Naive thymus-derived CD8-positive, alpha-beta T cell (primary cell): ENCODE data around the gene WSCD2. TPM values are rescaled to one million over a fixed set of nuclear protein-coding genes. Genes with fewer than 3 reads are reported as not detected.
A peak's percentile ranks its signal among the peaks of the same experiment; 100 is the strongest.

Source experiments
- ATAC-seq, 2 donors: fragments of 150-1000 bp; cut with Tn5 transposase in 1 of 2; sonication (Bioruptor Pico), chemical (Tn5 transposase) in 1 of 2; 1 replicate in 1 of 2; 2 replicates in 1 of 2; pipeline ENCODE4 v1.10.0; 2021; ENCODE audit warnings: mild to moderate bottlenecking in 2 of 2, moderate library complexity in 2 of 2
- POLR2A ChIA-PET: fragments of 350-600 bp; sonication (Branson Sonifier 250); formaldehyde crosslinking; loops from one replicate; lab custom pipeline; 2021; ENCODE audit warnings: antibody characterized with exemption; lab: Charles Lee
- DNase-seq, 10 donors: peaks; one replicate each; pipeline versions ENCODE4 v3.0.0 to v3.0.0-alpha.2; 2020 to 2022
- H3K27ac Mint-ChIP-seq, 10 donors: one replicate each; pipeline ENCODE4 v1.8.0; 2020 to 2022; ENCODE audit warnings: mild to moderate bottlenecking in 10 of 10, mixed read lengths in 10 of 10, moderate library complexity in 4 of 10, inconsistent platforms in 1 of 10
- H3K27me3 Mint-ChIP-seq, 5 donors: one replicate each; pipeline ENCODE4 v1.8.0; 2021 to 2022; ENCODE audit warnings: mixed read lengths in 5 of 5
- H3K36me3 Mint-ChIP-seq, 3 donors: one replicate each; pipeline ENCODE4 v1.8.0; 2020 to 2022; ENCODE audit warnings: mixed read lengths in 3 of 3, mild to moderate bottlenecking in 2 of 3, inconsistent platforms in 1 of 3
- H3K4me1 Mint-ChIP-seq, 4 donors: one replicate each; pipeline ENCODE4 v1.8.0; 2021 to 2022; ENCODE audit warnings: mixed read lengths in 4 of 4
- H3K4me3 Mint-ChIP-seq, 10 donors: one replicate each; pipeline ENCODE4 v1.8.0; 2020 to 2022; ENCODE audit warnings: mild to moderate bottlenecking in 10 of 10, mixed read lengths in 10 of 10, moderate library complexity in 6 of 10, inconsistent platforms in 1 of 10
- H3K9me3 Mint-ChIP-seq, 9 donors: one replicate each; pipeline ENCODE4 v1.8.0; 2020 to 2022; ENCODE audit warnings: mixed read lengths in 9 of 9, mild to moderate bottlenecking in 3 of 9, inconsistent platforms in 1 of 9, moderate library complexity in 1 of 9
- polyA plus RNA-seq, 3 donors: library from polyadenylated mRNA; unstranded; fragments of 300-500 nt; fragmentation: Illumina TruSeq; gene quantifications; one replicate each; pipeline ENCODE4 v1.2.3, GENCODE V29; 2021
- total RNA-seq, 8 experiments: library from RNA in 2 of 8; stranded (reverse) in 2 of 8; gene quantifications; one replicate each; pipeline ENCODE4 v1.2.3 and lab custom pipeline; 2021 to 2026

WSCD2 gene
- total and polyA plus RNA-seq, 5 experiments from 2014 or later = not detected

- Mint-ChIP-seq H3K4me1 (peaks cover 0 to 3% (median 1%) of the 10 kb centered on the region in 4 donors), H3K4me3 (no peak overlapping the region), H3K27ac (no peak overlapping the region), H3K9me3 (peaks cover 2 to 32% (median 10%) of the 10 kb centered on the region in 9 donors), H3K27me3 (peaks cover 12 to 41% (median 32%) of the 10 kb centered on the region in 5 donors), H3K36me3 (peaks cover 0 to 5% (median 3%) of the 10 kb centered on the region in 3 donors)
- no peak for DNase-seq
- POLR2A ChIA-PET = no interaction called here
- ATAC-seq = no peak
These were observed 7.2 kb upstream of the WSCD2 start for GRCh38 chr12:108121728-108122471.

DNA sequence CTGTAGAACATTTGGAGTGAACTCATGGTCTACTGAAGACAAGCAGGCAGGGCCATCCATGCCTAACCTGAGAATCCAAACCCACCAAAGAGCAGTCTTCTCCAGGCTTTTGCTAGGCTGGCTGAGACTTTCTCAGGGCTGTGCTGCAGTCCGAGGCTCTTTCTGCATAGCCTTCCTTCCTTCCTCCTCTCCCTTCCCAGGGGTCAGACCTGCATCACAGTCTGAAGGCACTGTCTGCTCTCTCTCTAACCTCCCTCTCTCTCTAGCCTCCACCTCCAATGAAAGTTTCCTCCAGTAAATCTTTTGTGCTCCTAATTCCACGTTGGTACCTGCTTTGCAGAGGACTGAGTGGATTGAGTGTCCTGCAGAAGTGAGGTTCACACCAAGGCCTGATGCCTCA, 6.4 kb upstream of the WSCD2 start:
- Mint-ChIP-seq H3K4me1 (peaks cover 0 to 3% (median 1%) of the 10 kb centered on the region in 4 donors), H3K27ac (no peak overlapping the region), H3K36me3 (peaks cover 0 to 5% (median 3%) of the 10 kb centered on the region in 3 donors), H3K27me3 (peaks cover 19 to 49% (median 38%) of the 10 kb centered on the region in 5 donors), H3K9me3 (peaks cover 2 to 36% (median 12%) of the 10 kb centered on the region in 9 donors), H3K4me3 (peak overlapping the region in 1 of 10 donors; percentile 16)
- DNase-seq = no peak
- POLR2A ChIA-PET = no interaction called here
- no peak for ATAC-seq

- Mint-ChIP-seq H3K27me3 (peaks cover 26 to 56% (median 38%) of the 10 kb centered on the region in 5 donors), H3K4me1 (peaks cover 0 to 4% (median 1%) of the 10 kb centered on the region in 4 donors), H3K9me3 (peaks cover 2 to 38% (median 12%) of the 10 kb centered on the region in 9 donors), H3K27ac (no peak overlapping the region), H3K4me3 (no peak overlapping the region), H3K36me3 (peaks cover 0 to 5% (median 3%) of the 10 kb centered on the region in 3 donors)
- POLR2A ChIA-PET = no interaction called here
- DNase-seq (no peak), ATAC-seq (no peak)
These were observed 5.7 kb upstream of the WSCD2 start for GRCh38 chr12:108123402-108123801.

- peaks cover 2 to 38% (median 12%) of the 10 kb centered on the region in 9 donors for H3K9me3 Mint-ChIP-seq
- POLR2A ChIA-PET = no interaction called here
- no peak for DNase-seq
- ATAC-seq = no peak
- peaks cover 0 to 5% (median 2%) of the 10 kb centered on the region in 4 donors for H3K4me1 Mint-ChIP-seq
- no peak overlapping the region for H3K27ac Mint-ChIP-seq
- H3K4me3 Mint-ChIP-seq = no peak overlapping the region
- H3K36me3 Mint-ChIP-seq = peaks cover 0 to 5% (median 3%) of the 10 kb centered on the region in 3 donors
- peaks cover 28 to 51% (median 43%) of the 10 kb centered on the region in 5 donors for H3K27me3 Mint-ChIP-seq
These were observed 4.0 kb upstream of the WSCD2 start for GRCh38 chr12:108125073-108125472.

GRCh38 chr12:108126212-108126611, 2.9 kb upstream of the WSCD2 start:
- H3K4me1 Mint-ChIP-seq = peaks cover 0 to 6% (median 3%) of the 10 kb centered on the region in 4 donors
- DNase-seq (no peak), ATAC-seq (no peak)
- POLR2A ChIA-PET = no interaction called here
- H3K27ac Mint-ChIP-seq = no peak overlapping the region
- peaks cover 0 to 3% (median 0%) of the 10 kb centered on the region in 3 donors for H3K36me3 Mint-ChIP-seq
- H3K4me3 Mint-ChIP-seq = no peak overlapping the region
- peaks cover 24 to 51% (median 43%) of the 10 kb centered on the region in 5 donors for H3K27me3 Mint-ChIP-seq
- H3K9me3 Mint-ChIP-seq = peaks cover 2 to 33% (median 9%) of the 10 kb centered on the region in 9 donors

DNA sequence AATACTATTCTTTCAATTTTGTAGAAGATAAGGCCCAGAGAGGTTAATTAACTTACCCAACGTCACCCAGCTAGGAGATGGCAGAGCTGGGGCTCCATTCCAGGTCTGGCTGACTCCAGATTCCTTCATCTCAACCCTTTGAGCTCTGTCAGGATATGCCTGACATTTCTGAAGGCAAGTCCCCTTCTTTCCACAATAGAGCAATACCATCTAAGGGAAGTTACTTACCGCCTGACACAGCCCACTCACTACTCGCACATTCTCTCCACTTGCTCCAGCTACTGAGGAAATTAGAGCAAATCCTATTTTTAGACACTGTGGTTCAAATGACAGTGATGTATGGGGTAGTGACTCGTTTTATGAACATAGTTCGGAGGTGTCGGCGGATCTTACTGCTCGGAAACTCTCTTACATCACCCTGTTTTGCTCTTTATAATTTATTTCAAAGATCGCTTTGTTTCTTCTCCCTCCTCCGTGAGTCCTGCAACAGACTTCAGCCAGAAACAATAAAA, 2.0 kb upstream of the WSCD2 start:
- Mint-ChIP-seq H3K27ac (no peak overlapping the region), H3K27me3 (peaks cover 27 to 58% (median 48%) of the 10 kb centered on the region in 5 donors), H3K4me3 (no peak overlapping the region), H3K36me3 (peaks cover 0 to 3% (median 0%) of the 10 kb centered on the region in 3 donors), H3K4me1 (peaks cover 0 to 6% (median 3%) of the 10 kb centered on the region in 4 donors), H3K9me3 (peaks cover 2 to 29% (median 9%) of the 10 kb centered on the region in 9 donors)
- ATAC-seq (no peak), DNase-seq (no peak)
- POLR2A ChIA-PET = no interaction called here

GRCh38 chr12:108127654-108128053, 1.4 kb upstream of the WSCD2 start:
- no peak for DNase-seq
- Mint-ChIP-seq H3K4me1 (peaks cover 0 to 6% (median 3%) of the 10 kb centered on the region in 4 donors), H3K9me3 (peaks cover 2 to 23% (median 6%) of the 10 kb centered on the region in 9 donors), H3K36me3 (peaks cover 0 to 3% (median 0%) of the 10 kb centered on the region in 3 donors), H3K4me3 (peak overlapping the region in 2 of 10 donors; percentile 3 to 6), H3K27ac (no peak overlapping the region), H3K27me3 (peaks cover 30 to 64% (median 52%) of the 10 kb centered on the region in 5 donors)
- no peak for ATAC-seq
- POLR2A ChIA-PET = no interaction called here

DNA sequence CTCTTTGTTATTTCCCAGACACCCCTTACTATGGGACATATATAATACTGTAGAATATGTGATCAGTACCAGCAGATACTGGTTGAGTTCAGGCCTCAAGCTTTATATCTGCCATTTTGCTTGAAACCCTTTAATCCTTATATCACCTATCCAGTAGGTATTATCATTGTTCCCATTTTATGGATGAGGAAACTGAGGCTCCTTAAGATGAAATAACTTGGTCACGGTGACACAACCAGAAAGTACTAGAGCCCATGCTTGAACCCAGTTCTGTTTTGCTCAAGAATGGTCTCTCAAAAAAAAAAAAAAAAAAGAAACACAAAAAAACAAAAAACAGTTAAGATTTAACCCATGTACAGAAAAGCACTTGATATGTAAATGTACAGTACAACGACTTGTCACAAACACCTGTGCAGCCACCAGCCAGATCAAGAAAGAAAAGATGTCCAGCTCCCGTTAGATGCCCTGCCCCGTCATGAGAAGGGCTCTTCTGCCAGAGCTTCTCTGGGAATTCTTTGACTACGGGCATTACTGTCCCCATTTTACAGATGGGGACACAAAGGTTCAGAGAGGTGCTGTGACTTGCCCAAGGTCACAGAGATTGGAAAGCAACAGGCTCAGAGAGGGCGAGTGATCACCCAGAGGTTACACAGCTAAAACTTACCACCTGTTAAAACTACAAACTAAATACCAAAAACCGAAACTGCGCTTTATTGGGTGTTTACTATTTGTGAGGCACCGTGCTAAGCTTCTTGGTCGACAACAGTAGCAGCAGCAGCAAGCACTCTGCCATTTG, 669 bp upstream of the WSCD2 start:
- H3K4me1 Mint-ChIP-seq = peaks cover 0 to 6% (median 3%) of the 10 kb centered on the region in 4 donors
- no peak overlapping the region for H3K27ac Mint-ChIP-seq
- peaks cover 0 to 21% (median 4%) of the 10 kb centered on the region in 9 donors for H3K9me3 Mint-ChIP-seq
- ATAC-seq = no peak
- DNase-seq = no peak
- H3K36me3 Mint-ChIP-seq = no peaks in the 10 kb centered on the region
- POLR2A ChIA-PET = no interaction called here
- H3K27me3 Mint-ChIP-seq = peaks cover 30 to 72% (median 50%) of the 10 kb centered on the region in 5 donors
- peak overlapping the region in 6 of 10 donors; percentile 14 to 45 (median 31) for H3K4me3 Mint-ChIP-seq

DNA sequence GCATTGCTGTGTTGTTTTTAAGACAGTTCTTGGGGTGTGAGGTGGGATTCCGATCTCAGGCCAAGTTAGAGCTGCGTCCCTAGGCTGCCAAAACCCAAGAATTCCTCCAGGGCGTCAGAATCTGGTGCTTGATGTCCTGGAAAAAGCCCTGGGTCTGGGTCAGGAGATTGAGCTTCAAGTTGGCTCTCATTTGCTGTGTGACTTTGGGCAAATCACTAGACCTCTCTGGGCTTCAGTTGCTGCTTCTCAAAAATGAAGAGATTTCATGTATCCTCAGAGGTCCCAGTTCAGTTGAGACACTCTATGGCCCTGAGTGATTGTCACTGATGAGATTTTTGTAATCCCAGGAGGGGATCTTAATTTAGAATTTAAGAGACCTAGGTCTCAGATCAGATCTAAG, 1.9 kb downstream of the WSCD2 start:
- no peak for ATAC-seq
- H3K36me3 Mint-ChIP-seq = peaks cover 0 to 6% (median 0%) of the 10 kb centered on the region in 3 donors
- H3K9me3 Mint-ChIP-seq = peaks cover 0 to 10% (median 0%) of the 10 kb centered on the region in 9 donors

DNA sequence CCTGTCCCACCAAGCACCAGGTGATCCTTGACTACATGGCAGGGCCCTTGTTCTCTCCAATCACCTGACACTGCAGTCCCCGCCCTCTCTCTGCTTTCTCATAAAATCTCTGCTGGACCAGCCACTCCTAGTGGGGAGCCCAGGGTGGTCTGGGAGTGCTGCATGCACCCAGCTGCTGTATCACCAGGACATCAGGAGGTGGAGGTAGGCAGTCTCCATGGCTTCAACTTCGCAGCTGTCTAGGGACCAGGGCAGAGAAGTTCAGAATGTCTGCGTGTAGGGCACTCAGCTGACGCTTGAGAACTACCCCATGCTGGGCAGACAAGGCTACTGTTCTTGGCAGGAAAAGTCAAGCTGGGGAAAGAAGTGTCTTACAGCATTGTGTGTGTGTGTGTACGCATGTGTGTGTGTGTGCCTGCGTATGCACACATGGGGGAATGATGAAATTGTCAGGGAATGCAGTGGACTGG, 2.6 kb downstream of the WSCD2 start:
- Mint-ChIP-seq H3K4me3 (no peak overlapping the region), H3K27ac (peak overlapping the region in 1 of 10 donors; percentile 68), H3K27me3 (peaks cover 32 to 68% (median 50%) of the 10 kb centered on the region in 5 donors), H3K9me3 (peaks cover 0 to 5% (median 0%) of the 10 kb centered on the region in 9 donors), H3K36me3 (peaks cover 0 to 6% (median 0%) of the 10 kb centered on the region in 3 donors), H3K4me1 (peaks cover 0 to 6% (median 3%) of the 10 kb centered on the region in 4 donors)
- POLR2A ChIA-PET = no interaction called here
- DNase-seq (no peak), ATAC-seq (no peak)

More for the DNA sequence above, 1.9 kb downstream of the WSCD2 start:
- Mint-ChIP-seq H3K27ac (no peak overlapping the region), H3K4me3 (no peak overlapping the region), H3K4me1 (peaks cover 0 to 6% (median 3%) of the 10 kb centered on the region in 4 donors), H3K27me3 (peaks cover 35 to 75% (median 53%) of the 10 kb centered on the region in 5 donors)
- POLR2A ChIA-PET = no interaction called here
- DNase-seq = no peak

DNA sequence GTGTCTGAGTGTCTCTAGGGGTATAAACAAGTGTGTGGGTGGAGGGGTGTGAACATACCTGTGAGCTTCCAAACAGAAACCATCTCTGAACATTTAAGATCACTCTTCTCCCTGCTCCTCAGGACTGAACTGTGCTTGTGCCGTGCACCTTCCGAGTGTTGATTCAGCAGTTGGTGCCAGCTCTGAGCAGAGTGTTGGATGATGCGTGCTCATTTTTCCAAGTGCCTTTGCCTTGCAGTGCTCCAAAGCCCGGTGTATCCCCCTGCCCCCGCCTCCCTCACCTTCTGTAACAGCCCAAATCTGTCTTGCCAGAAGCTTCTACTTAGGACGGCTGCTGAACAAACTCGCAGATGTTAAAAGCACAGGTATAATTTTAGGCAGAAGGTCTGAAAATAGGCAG, 4.4 kb downstream of the WSCD2 start:
- Mint-ChIP-seq H3K9me3 (peaks cover 0 to 2% (median 0%) of the 10 kb centered on the region in 9 donors), H3K36me3 (peaks cover 0 to 6% (median 0%) of the 10 kb centered on the region in 3 donors), H3K4me3 (no peak overlapping the region), H3K27me3 (peaks cover 18 to 50% (median 37%) of the 10 kb centered on the region in 5 donors), H3K27ac (no peak overlapping the region), H3K4me1 (peaks cover 0 to 5% (median 2%) of the 10 kb centered on the region in 4 donors)
- POLR2A ChIA-PET = no interaction called here
- DNase-seq = no peak
- no peak for ATAC-seq

- DNase-seq (no peak), ATAC-seq (no peak)
- H3K36me3 Mint-ChIP-seq = peaks cover 0 to 6% (median 0%) of the 10 kb centered on the region in 3 donors
- POLR2A ChIA-PET = no interaction called here
- H3K27me3 Mint-ChIP-seq = peaks cover 17 to 46% (median 43%) of the 10 kb centered on the region in 5 donors
- H3K4me1 Mint-ChIP-seq = peaks cover 0 to 3% (median 0%) of the 10 kb centered on the region in 4 donors
- peaks cover 0 to 2% (median 0%) of the 10 kb centered on the region in 9 donors for H3K9me3 Mint-ChIP-seq
- no peak overlapping the region for H3K4me3 Mint-ChIP-seq
- H3K27ac Mint-ChIP-seq = no peak overlapping the region
These were observed 5.7 kb downstream of the WSCD2 start for GRCh38 chr12:108134744-108135143.
